ENCODE data around the gene ASS1. TPM values are rescaled to one million over a fixed set of nuclear protein-coding genes. Genes with fewer than 3 reads are reported as not detected.

Gene ASS1
- total RNA-seq, 1 donor from 2014 or later: 1.6 TPM

DNA sequence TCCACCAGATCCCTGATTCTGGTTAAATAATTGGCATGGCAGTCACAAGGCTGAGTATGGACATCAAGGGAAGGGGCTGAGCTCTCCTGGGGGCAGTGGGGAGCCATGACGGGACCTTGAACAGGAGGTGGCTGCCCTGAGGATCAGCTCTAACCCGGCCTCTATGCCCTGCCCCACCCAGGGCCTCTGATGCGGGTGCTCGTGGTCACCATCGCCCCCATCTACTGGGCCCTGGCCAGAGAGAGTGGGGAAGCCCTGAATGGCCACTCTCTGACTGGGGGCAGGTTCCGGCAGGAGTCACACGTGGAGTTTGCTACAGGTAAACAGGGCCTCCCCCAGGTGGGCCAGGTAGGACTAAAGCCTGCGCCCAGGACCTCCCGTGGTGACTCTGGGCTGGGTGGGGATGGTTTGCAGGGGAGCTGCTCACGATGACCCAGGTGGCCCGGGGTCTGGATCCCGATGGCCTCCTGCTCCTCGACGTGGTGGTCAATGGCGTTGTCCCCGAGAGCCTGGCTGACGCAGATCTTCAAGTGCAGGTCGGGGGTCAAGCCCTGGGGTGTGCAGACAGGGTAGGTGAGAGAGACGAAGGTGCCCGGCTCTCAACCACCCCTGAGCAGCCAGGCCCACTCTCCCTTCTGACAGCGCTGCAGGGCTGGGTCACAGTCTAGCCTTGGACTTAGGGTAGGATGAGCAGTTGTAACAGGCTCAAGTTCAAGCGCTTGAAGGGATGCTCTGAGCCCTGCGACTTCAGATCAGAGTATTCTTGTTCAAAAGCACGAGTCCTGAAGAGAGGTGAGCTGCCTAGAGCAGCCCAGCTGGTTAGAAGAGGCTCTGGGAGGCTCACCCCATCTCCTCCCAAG is 19.9 kb upstream of the ASS1 start:
- no peak overlapping the region for H3K4me3 Mint-ChIP-seq
- no peak for ATAC-seq (ENCODE audit: low read depth)
- H3K27me3 Mint-ChIP-seq: peaks cover 7% of the 10 kb centered on the region
- no peaks in the 10 kb centered on the region for H3K4me1 Mint-ChIP-seq
- TF ChIP-seq, protein P1, sequence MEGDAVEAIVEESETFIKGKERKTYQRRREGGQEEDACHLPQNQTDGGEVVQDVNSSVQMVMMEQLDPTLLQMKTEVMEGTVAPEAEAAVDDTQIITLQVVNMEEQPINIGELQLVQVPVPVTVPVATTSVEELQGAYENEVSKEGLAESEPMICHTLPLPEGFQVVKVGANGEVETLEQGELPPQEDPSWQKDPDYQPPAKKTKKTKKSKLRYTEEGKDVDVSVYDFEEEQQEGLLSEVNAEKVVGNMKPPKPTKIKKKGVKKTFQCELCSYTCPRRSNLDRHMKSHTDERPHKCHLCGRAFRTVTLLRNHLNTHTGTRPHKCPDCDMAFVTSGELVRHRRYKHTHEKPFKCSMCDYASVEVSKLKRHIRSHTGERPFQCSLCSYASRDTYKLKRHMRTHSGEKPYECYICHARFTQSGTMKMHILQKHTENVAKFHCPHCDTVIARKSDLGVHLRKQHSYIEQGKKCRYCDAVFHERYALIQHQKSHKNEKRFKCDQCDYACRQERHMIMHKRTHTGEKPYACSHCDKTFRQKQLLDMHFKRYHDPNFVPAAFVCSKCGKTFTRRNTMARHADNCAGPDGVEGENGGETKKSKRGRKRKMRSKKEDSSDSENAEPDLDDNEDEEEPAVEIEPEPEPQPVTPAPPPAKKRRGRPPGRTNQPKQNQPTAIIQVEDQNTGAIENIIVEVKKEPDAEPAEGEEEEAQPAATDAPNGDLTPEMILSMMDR (IDR thresholded peaks at IDR 0.05): no peak
- CTCF ChIA-PET: no interaction called here
- peaks cover under 1% of the 10 kb centered on the region for H3K9me3 Mint-ChIP-seq
- DNase-seq: no peak
- no peaks in the 10 kb centered on the region for H3K36me3 Mint-ChIP-seq (ENCODE audit: low read depth)
- H3K27ac Mint-ChIP-seq: no peak overlapping the region
- intact Hi-C loops (cut with micrococcal nuclease): no loop called here
- POLR2A ChIA-PET: no interaction called here

DNA sequence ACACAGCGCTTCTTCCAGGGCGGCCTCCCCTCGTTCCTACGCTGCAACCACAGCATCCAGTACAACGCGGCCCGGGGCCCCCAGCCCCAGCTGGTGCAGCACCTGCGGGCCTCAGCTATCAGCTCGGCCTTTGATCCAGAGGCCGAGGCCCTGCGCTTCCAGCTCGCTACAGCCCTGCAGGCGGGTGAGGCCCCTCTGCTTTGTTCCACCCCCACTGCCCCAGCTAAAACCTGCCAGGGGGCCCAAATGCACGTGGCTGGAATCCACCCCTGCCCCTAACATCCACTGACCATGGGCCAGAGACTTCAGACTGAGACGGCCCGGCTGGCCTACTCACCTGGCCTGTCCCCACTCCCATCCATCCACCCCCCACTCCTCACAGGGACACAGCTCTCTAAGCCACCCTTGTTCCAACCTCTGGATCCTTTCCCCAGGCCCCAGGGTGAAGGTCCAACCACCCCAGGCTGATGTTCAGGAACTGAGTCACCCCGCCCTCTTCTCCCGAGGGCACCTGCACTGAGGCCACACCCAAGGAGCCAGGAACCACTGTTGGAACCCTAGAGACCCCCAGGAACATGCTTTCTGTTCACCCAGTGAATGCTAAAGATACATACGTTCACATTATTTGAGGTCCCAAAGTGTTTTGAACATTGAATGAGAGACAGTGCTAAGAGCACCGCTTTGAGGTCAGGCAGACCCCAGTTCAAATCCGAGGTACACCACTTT is 18.9 kb upstream of the ASS1 start:
- DNase-seq (no peak), ATAC-seq (ENCODE audit: low read depth) (no peak)
- peaks cover 9% of the 10 kb centered on the region for H3K27me3 Mint-ChIP-seq
- H3K4me3 Mint-ChIP-seq: no peak overlapping the region
- TF ChIP-seq, protein P1 (IDR thresholded peaks at IDR 0.05): no peak
- H3K27ac Mint-ChIP-seq: no peak overlapping the region
- peaks cover 2% of the 10 kb centered on the region for H3K9me3 Mint-ChIP-seq
- intact Hi-C loops (cut with micrococcal nuclease): no loop called here
- ChIA-PET CTCF (no interaction called here), POLR2A (no interaction called here)
- no peaks in the 10 kb centered on the region for H3K36me3 Mint-ChIP-seq (ENCODE audit: low read depth)
- no peaks in the 10 kb centered on the region for H3K4me1 Mint-ChIP-seq

DNA sequence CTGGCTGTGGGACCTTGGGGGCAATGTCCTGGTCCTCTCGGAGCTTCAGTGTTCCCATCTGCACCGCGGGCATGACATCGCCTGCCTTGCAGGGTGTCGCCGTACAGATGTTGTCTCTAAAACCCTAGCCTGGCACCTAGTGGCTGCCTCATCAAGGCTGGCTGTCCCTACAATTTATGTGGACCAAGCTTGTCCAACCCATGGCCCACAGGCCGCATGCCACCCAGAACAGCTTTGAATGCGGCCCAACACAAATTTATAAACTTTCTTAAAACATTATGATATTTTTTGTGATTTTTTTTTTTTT is 18.3 kb upstream of the ASS1 start:
- no peaks in the 10 kb centered on the region for H3K36me3 Mint-ChIP-seq (ENCODE audit: low read depth)
- POLR2A ChIA-PET: no interaction called here
- no peak overlapping the region for H3K27ac Mint-ChIP-seq
- peaks cover 9% of the 10 kb centered on the region for H3K27me3 Mint-ChIP-seq
- peaks cover 2% of the 10 kb centered on the region for H3K9me3 Mint-ChIP-seq
- DNase-seq (no peak), ATAC-seq (ENCODE audit: low read depth) (no peak)
- H3K4me3 Mint-ChIP-seq: no peak overlapping the region
- CTCF ChIA-PET: no interaction called here
- H3K4me1 Mint-ChIP-seq: no peaks in the 10 kb centered on the region
- TF ChIP-seq, protein P1 (IDR thresholded peaks at IDR 0.05): no peak
- intact Hi-C loops (cut with micrococcal nuclease): no loop called here

DNA sequence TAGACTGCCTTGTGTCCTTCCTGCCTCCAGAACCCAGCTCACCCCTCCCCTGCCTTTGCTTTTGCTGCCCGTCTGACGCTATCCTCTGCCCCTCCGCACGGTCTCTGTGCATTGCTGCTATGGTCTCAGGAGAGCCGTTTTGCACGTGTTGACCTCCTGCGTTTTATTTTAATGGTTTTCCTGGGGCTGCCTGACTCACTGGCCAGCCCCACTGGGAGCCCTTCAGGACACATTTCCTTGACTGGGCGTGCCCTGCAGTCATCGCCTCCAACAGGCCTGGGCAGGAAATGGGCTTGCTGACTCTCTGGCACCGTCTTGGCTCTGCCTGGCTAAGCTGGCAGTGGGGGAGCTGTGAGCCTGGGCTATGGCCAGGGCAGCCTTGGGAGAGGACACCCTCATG is 17.9 kb upstream of the ASS1 start:
- TF ChIP-seq, protein P1 (IDR thresholded peaks at IDR 0.05): no peak
- intact Hi-C loops (cut with micrococcal nuclease): no loop called here
- peaks cover 2% of the 10 kb centered on the region for H3K9me3 Mint-ChIP-seq
- peaks cover 9% of the 10 kb centered on the region for H3K27me3 Mint-ChIP-seq
- no peak overlapping the region for H3K4me3 Mint-ChIP-seq
- ATAC-seq (ENCODE audit: low read depth) (no peak), DNase-seq (no peak)
- CTCF ChIA-PET: no interaction called here
- no peaks in the 10 kb centered on the region for H3K36me3 Mint-ChIP-seq (ENCODE audit: low read depth)
- POLR2A ChIA-PET: no interaction called here
- no peaks in the 10 kb centered on the region for H3K4me1 Mint-ChIP-seq
- H3K27ac Mint-ChIP-seq: no peak overlapping the region

DNA sequence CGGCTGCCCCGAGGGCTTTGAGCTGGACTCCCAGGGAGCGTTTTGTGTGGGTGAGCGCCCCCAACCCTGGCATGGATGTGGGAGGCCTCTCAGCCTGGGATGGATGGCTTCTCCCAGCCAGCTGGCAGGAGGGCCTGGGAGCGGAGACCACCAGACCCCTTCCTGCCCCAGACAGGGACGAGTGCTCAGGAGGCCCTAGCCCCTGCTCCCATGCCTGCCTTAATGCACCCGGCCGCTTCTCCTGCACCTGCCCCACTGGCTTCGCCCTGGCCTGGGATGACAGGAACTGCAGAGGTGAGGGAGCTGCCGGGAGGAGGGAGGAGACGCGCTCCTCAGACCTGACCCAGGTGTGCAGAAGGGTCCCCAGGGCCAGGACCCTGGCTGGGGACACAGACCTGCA is 17.4 kb upstream of the ASS1 start:
- TF ChIP-seq, protein P1 (IDR thresholded peaks at IDR 0.05): no peak
- Mint-ChIP-seq H3K36me3 (ENCODE audit: low read depth) (no peaks in the 10 kb centered on the region), H3K27me3 (peaks cover 11% of the 10 kb centered on the region), H3K27ac (no peak overlapping the region), H3K4me3 (no peak overlapping the region), H3K9me3 (peaks cover 2% of the 10 kb centered on the region), H3K4me1 (no peaks in the 10 kb centered on the region)
- ChIA-PET CTCF (no interaction called here), POLR2A (no interaction called here)
- intact Hi-C loops (cut with micrococcal nuclease): no loop called here
- DNase-seq (no peak), ATAC-seq (ENCODE audit: low read depth) (no peak)
